Heart left ventricle (tissue), 13 donors: ENCODE data around the gene MED15.

Source experiments
- POLR2A ChIP-seq, 2 donors: fragments of 450-650 bp; IDR thresholded peaks; one replicate each; pipeline ENCODE4 v1.6.1; 2017; ENCODE audit warnings: antibody characterized with exemption in 2 of 2, mild to moderate bottlenecking in 2 of 2, moderate library complexity in 2 of 2
- TF ChIP-seq, protein P1 (sequence below), 12 donors: fragments of 200-600 bp; sonication (generic) in 4 of 12; IDR thresholded peaks; one replicate each; pipeline versions ENCODE4 v1.5.0 to v1.8.0; 2018 to 2022; ENCODE audit warnings: antibody characterized with exemption in 12 of 12, mild to moderate bottlenecking in 5 of 12
- donor health status: ischemic (EF 13 %, LVEDD 7.1; RV severe dilation, severe dysfunction).
- donor health status: DM: no; HTN: yes; CAD: no.
- donor health status: DM: no; HTN: no; CAD: no.
- donor health status: ischemic (EF 25% LVEDD 6.9; RV normal size, moderate dysfunction).
- donor health status: ischemic (EF 25% LVEDD 5.7; RV mildly dilated, moderate dysfunction).
- donor health status: ischemic (EF 35%, LVEDD 5.7; RV mildly dilated, moderate dysfunction).
- donor health status: nonischemic (EF 11% LVEDD 7.7; RV severe dilation, severe dysfunction).
- donor health status: DM: yes; HTN: yes; CAD: no.
- donor health status: PGD.
- donor health status: ischemic (EF 29% LVEDD 5.4; RV normal size, mild dysfunction).
- donor health status: nonischemic (EF 23%, LVEDD 6.1; RV moderate dilation, normal function).

DNA sequence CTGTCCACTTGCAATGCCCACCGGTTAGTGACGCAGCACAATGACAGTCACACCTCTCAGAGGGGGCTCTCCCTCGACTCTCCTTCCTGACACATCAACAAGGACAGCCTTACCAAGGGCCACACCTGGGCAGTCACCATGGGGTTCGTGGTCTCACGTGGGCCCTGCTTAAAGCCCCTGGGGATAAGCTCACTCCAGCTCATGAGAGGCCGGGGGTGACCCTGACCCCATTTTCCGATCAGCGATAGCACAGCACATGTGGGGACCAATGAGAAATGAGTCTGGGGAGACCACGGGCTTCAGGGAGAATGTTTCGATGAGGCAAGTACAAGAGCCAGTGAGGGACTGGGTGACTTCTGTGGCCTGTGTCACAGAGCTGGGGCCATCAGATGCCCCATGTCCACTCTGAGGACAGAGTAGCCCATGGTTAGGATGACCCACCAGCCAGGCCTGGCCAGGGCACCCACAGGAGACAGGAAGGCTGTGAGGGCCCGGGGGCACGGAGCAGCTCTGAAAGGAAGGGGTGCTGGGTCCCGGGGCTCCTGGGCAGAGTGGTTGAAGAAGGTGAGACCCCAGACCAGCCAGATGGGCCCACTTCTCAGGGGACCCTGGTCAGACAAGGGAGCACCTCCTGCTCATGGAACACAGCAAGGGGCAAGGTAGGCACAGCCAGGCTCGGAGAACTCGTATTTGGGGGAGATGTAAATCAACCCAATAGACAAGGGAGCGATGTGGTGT, 128.8 kb downstream of the MED15 start:
- TF ChIP-seq, protein P1, sequence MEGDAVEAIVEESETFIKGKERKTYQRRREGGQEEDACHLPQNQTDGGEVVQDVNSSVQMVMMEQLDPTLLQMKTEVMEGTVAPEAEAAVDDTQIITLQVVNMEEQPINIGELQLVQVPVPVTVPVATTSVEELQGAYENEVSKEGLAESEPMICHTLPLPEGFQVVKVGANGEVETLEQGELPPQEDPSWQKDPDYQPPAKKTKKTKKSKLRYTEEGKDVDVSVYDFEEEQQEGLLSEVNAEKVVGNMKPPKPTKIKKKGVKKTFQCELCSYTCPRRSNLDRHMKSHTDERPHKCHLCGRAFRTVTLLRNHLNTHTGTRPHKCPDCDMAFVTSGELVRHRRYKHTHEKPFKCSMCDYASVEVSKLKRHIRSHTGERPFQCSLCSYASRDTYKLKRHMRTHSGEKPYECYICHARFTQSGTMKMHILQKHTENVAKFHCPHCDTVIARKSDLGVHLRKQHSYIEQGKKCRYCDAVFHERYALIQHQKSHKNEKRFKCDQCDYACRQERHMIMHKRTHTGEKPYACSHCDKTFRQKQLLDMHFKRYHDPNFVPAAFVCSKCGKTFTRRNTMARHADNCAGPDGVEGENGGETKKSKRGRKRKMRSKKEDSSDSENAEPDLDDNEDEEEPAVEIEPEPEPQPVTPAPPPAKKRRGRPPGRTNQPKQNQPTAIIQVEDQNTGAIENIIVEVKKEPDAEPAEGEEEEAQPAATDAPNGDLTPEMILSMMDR (IDR thresholded peaks at IDR 0.05), result no peak
- TF ChIP-seq POLR2A (IDR thresholded peaks at IDR 0.05), result no peak
